HK-2 (cell line): Measurements from ENCODE around the gene HOMER2.
"Not testable (repeated sequence)": the region's sequence is repeated elsewhere in the genome, so short reads cannot be mapped to it uniquely, and the experiment has no call there.

Experiments
- DNase-seq: peaks from one replicate; pipeline ENCODE4 v3.0.0-alpha.2; 2018; ENCODE audit not compliant: unreplicated experiment

HOMER2 gene

DNA sequence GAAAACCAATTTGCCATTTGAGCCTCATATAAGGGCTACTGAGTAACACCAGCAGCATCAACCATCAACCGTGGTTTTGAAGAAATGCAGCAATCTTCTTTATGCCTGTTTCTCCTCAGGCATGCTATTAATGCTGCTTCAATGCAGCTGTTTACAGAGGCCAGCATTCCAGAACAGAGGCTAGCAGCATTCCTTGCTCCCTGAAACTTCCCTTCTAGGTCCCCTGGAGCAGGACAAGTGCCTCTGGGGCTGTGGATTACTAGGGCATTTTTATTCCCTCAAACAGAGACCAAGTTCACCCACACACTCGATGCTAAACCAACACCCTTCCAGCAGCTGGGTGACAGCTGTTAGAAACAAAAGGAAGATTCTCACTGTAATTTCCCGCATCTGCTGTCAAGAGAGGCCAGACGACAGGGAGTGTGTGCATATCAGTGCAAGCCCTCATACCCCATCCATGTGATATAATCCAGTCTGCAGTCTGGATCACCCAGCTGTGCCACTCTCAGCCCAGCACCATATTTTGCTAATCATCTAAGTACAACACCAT lies 57.5 kb downstream of the HOMER2 start:
- DNase-seq: no peak

- DNase-seq: not testable (repeated sequence)
These were observed 59.0 kb downstream of the HOMER2 start for GRCh38 chr15:82893473-82893872.

GRCh38 chr15:82892573-82892972 lies 59.9 kb downstream of the HOMER2 start:
- no peak for DNase-seq

DNA sequence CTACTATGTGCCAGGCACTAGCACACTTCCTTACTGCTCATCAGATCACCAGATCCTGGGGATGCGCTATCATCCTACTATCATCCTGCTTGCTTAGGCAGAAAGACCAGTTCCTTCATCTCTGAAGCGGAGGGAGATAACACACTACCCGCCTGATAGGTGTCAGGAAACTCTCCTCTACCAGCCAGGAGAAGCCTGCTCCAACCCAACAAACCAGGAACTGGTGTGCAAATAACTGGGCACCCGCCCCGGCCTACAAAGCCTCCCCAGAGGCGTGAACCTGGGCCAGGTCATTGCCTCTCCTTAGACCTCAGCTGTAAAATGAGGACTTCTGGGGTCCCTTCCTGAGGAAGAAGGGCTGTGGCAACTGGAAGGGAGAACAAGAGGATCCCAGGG lies 61.5 kb downstream of the HOMER2 start:
- DNase-seq: no peak

DNA sequence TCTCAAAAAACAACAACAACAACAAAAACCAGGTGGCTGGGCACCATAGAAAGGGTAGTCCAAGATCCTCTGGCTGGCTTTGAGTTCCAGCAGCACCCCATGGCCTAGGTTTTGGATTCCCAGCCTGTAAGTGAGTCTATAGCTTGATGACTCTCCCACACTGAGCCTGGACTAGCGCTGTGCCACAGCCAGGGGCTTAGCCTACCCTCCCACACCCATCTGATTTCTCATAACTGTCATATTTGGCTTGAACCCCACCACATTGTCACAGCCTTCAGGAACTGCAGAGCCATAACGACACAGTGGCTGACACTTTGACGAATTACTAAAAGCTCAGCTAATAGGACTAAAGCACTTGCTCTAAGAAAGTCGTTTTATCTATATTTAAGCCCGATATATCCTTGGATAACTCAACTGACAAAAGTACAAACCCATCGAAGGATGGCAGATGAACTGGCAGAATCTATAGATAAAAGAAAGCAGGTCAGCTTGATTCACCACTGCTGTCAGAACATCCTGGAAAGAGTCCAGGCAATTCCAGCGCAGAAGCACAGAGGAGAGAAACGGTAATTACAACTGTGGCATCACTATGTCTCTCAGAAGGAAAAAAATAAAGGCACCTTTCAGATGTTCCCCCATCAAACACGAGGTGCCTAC lies 62.1 kb downstream of the HOMER2 start:
- DNase-seq: no peak

DNA sequence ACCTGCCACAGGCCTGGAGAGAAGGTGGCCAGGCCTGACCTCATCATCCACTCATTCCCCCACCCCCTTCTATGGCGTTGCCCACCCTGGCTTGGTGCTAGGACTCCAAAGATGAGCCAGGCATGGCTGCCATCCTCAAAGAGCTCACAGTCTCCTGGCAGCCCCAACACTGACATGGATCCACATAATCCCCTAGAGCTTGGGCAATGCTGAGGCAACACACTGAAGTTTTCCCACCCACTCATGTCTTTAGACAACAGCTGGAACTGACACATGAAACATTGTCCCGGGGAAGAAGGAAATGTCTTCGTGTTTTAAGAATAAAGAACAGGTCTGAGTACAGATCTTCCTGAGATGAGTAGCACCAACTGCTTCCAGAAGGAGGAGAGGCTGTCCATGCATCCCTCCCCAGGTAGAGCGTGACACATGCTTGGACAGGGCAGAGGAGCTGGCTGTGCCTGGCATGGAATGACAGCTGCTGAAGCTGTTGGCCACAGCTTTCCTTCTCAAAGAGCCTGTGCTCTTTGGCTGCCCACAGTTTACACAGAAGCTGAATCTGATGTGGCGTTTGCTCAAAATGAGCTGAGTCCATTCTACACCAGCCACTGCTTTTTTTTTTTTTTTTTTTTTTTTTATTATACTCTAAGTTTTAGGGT lies 70.1 kb downstream of the HOMER2 start:
- no peak for DNase-seq

- no peak for DNase-seq
These were observed 70.8 kb downstream of the HOMER2 start for GRCh38 chr15:82881747-82882146.

DNA sequence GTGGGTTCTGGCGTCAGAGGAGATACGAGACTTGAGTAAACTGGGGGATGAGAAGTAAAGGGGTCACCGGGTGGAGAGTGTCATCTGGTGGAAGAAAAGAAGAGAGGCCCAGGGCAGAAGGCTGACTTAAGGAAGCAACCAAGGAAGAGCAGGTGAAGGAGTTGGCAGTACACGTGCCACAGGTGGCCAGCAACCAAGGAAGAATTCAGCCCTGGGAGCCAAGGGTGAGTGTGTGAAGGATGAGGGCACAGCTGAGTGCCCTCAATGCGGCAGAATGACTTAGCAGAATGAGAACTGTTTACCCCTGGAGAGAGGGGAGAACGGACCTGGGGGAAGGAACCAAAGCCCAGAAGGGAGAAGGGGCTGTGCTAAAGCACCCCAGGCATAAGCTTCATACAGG lies 71.8 kb downstream of the HOMER2 start:
- DNase-seq: no peak

DNA sequence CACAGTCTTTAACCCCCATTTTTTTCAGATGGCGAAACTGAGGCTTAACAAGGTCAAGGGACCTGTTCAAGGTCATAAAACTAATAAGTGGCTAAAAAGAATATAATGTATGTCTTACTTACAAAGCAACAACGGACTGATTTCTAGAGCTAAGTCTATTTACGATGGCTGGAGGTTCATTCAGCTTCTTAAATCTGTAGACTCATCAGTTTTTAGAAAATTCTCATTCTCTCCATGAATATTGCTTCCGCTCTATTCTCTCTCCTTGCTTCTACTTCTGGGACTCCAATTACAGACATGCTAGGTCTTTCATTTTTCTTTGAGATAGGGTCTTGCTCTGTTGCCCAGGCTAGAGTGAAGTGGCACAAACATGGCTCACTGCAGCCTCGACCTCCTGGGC lies 74.2 kb downstream of the HOMER2 start:
- no peak for DNase-seq

- no peak for DNase-seq
These were observed 74.7 kb downstream of the HOMER2 start for GRCh38 chr15:82877825-82878224.

GRCh38 chr15:82875411-82876003 lies 77.0 kb downstream of the HOMER2 start:
- DNase-seq: no peak

DNA sequence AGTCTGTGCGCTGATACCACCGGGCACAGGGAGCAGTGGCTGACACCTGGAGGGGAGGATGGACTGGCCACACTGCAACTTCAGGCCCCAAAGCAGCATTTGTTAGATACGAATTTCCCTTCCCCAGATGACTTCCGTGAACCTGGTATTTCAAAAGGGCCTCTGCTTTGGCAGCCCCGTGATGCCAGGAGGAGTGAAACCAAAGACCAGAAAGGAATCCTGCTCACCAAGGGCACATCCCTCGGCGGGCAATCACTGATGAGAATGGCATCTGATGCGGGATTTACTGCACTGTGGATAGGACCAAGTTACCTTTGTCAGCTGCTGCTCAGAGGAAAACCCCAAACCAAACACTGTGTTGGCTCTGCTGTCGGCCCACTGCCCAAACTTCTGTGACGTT lies 77.6 kb downstream of the HOMER2 start:
- DNase-seq: no peak

- DNase-seq: no peak
These were observed 78.3 kb downstream of the HOMER2 start for GRCh38 chr15:82874267-82874666.

- no peak for DNase-seq
These were observed 79.4 kb downstream of the HOMER2 start for GRCh38 chr15:82873000-82873680.

DNA sequence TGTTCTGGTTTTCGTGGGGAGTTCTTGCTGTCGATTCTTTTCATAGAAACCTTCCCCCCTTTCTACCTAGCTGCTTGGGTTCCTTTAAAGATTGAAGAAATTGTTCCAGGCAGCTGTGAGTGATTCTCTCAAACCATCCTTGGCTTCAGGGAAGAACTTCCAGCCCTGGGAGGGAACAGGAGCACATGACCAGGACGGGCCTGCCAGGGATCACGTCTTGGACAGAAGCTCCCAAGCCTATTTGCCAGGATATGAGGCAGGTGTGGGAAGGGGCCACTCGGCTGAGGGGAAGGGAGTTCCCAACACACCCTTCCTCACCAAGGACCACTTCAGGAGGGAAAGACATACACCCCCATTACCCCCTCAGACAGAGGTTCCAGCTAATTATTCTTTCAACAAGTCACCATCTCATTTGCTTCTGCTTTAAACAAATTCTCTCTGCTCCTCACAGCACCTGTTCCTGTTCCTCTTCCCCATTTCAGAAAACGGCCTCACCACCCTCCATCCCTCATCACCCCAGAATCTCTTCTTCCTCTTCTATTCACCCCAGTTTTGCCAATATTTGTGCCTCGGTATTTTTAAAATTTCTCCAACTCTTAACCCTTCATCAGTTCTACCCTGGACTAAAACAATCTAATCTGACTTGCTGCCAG lies 80.6 kb downstream of the HOMER2 start:
- no peak for DNase-seq

GRCh38 chr15:82871358-82871757 lies 81.2 kb downstream of the HOMER2 start:
- DNase-seq: no peak

DNA sequence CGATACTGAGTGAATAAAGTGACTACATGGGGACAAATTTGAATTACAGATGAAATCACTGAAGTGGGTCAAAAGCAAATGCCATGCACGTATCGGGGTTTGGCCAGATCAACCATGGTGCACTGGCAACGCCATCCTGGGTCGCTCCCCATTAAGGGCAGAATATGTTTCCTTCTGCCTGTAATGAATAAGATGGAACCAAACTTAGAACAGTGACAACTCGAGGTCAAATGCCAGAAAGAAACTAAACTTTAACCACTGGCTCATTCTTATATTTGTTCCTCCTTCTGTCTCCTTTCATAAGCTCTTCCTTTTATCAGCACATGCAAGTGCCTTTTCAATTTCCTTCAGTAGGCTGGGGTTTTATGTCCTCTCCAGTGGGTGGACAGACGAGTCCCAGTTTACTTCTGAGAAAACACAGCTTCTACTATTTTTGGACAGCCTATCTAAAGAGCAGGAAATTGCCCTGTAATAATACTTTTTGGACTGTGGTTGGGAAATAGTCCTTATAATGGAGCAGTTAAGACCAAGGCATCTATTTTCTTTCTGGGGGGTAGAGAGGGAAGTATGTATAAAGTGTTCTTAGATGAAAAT lies 81.7 kb downstream of the HOMER2 start:
- DNase-seq: no peak

- DNase-seq: not testable (repeated sequence)
These were observed 86.5 kb downstream of the HOMER2 start for GRCh38 chr15:82865981-82866380.

GRCh38 chr15:82865581-82865980 lies 86.9 kb downstream of the HOMER2 start:
- not testable (repeated sequence) for DNase-seq

GRCh38 chr15:82864967-82865366 lies 87.6 kb downstream of the HOMER2 start:
- no peak for DNase-seq

DNA sequence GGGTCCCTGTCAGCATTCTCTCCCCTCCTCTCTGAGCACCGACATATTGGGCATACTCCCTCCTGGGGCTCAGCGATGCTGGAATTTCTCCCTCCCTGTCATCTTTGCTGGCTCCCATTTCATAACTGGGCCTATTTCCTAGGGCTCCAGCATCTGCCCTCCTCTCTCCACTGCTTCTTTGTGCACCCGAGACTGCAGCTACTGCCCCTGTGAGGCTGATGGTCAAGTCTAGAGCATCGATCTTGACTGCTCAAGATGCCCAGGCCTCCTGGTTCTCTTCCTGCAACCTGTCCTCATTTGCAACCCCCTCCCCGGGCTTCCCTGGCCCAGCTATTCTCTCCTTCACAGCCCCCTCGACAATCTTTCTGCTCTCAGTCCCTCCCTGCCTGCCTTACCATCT lies 89.6 kb downstream of the HOMER2 start:
- no peak for DNase-seq

GRCh38 chr15:82858932-82859331 lies 93.6 kb downstream of the HOMER2 start:
- DNase-seq: no peak
